ENCODE data around the gene DUSP3. TPM values are rescaled to one million over a fixed set of nuclear protein-coding genes. Genes with fewer than 3 reads are reported as not detected.

The DUSP3 gene
- 37.6 and 40.9 TPM in 2 replicates for total RNA-seq

DNA sequence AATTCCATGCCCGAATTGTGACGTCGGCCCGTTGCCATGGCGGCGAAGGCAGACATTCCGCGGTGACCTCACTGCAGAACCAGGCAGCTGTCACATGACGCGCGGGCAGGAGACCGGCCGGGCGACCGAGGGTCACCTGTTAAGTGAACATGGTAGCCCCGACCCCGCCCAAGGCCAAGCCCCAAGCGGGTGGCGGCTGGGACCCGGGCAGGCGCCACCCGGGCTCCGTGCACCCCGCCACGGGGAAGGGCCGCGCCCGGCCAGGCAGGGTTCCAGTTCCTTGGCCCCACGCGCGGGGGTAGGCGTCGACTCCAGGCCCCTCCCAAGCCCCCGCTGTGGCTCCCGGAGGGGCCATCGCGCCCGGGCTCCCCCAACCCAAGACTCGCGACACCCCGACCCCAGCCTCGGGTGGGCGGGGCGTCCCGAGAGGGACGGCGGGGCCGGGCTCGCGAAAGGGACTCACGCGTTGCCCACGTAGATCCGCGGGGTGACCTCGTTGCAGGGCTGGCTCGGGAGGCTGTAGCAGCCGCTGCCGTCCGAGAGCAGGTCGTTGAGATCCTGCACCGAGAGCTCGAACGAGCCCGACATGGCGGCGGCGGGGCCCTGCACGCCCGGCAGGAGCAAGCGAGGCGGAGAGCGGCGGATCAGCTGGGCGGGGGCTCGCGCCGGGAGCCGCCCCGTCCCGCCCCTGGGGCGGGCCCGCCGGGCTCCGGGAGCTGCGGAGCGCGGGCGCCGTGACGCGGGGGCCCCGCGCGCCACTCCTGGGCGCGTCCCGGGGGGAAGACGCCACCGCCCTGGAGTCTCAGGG is at the start of gene DUSP3:
TSS of gene DUSP3 (minus strand) at position 641 of the 808 bp plus-strand sequence. CDS start at position 588, 53 bp downstream.

DNA sequence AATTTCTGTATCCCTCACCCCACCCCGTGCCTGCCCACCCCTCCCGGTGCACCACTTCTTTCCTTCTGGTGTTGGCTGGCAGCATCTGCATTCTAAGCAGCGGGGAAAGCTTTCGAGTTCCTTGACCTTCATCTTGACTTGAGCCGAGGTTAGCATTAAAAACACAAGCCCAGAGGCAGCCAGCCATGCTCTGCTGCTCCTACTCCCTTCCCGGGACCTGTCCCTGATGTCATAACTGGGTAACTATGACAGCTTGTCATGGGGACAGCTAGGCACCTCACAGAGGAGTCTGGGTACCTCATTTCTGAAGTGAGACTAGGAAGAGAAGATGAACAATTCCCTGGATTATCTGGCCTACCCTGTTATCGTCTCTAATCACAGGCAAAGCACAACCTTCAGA is 1.4 kb upstream of the DUSP3 start, which contains the start of gene CFAP97D1:
TSS of gene CFAP97D1 (plus strand) at position 301 of the 400 bp plus-strand sequence. CDS start at position 329, 28 bp downstream.

DNA sequence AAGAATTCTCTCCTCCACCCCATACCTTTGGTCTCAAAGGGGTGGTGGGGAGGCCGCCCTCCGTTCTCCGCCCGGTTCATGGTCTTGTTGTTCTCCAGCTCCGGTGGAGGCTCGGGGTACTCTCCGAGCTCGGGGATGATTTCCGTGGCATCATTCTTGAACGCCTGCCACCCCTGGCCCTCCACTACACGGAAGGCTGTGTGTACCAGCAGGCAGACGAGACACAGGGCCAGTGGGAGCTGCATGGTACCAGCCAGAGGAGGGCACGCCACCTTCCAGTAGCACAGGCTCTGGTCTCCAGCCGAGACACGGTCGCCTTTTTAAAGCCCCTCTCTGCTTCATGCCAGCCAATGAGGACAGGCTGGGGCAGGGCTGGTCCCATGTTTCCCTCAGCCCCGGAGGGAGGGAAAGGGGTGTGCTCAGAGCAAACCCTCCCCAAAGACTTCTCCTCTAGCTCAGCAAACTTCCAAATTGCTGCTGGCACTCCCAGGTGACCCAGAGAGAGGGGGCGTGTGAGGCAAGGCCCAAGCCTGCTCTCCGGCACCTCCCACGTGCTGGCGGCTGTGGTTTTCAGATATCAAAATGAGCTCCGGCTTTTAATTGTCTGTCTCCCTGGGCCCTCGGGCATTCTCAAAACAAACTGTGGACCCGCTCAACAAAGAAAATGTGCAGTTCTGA is 20.1 kb downstream of the DUSP3 start, which contains the start of gene SOST:
TSS of gene SOST (minus strand) at position 295 of the 678 bp plus-strand sequence. CDS start at position 245, 50 bp downstream.

Other genes starting within 250 kb of the DUSP3 start
- 14.4 and 16.8 TPM in 2 replicates for gene ETV4, start 232.6 kb downstream of the DUSP3 start, total RNA-seq
- not detected in 2 replicates for gene MEOX1, start 117.1 kb downstream of the DUSP3 start, total RNA-seq
- not detected in 2 replicates for gene SOST, start 20.2 kb downstream of the DUSP3 start, total RNA-seq
- gene CFAP97D1, start 1.5 kb upstream of the DUSP3 start, total RNA-seq, result not detected in 2 replicates
- gene MPP3, start 54.2 kb upstream of the DUSP3 start, total RNA-seq, result 2.9 and 3.5 TPM in 2 replicates
- not detected in 2 replicates for gene CD300LG, start 68.2 kb upstream of the DUSP3 start, total RNA-seq
- 0.58 and 3.9 TPM in 2 replicates for gene MPP2, start 128.6 kb upstream of the DUSP3 start, total RNA-seq
- gene PPY, start 163.5 kb upstream of the DUSP3 start, total RNA-seq, result not detected in 2 replicates
- not detected in 2 replicates for gene PYY, start 175.0 kb upstream of the DUSP3 start, total RNA-seq
- gene NAGS, start 225.6 kb upstream of the DUSP3 start, total RNA-seq, result 10.1 and 10.8 TPM in 2 replicates
- gene TMEM101, start 236.0 kb upstream of the DUSP3 start, total RNA-seq, result 78.2 and 83.9 TPM in 2 replicates